Left renal cortex interstitium (tissue), 4 donors: Measurements from ENCODE around the gene COL4A2. TPM values are rescaled to one million over a fixed set of nuclear protein-coding genes. Genes with fewer than 3 reads are reported as not detected.

ENCODE experiments used
- DNase-seq, 4 donors: peaks; one replicate each; pipeline ENCODE4 v3.0.0-alpha.2; 2013; ENCODE audit warnings: low read depth in 4 of 4, low spot score in 2 of 4, missing footprints in 1 of 4
- polyA plus RNA-seq, 4 donors: library from polyadenylated mRNA; unstranded; fragments of 120-200 nt; gene quantifications; one replicate each; pipeline ENCODE4 v1.2.1, GENCODE V29; 2013; ENCODE audit not compliant: insufficient read length in 4 of 4

Gene COL4A2
- polyA plus RNA-seq, 4 donors: 413 to 571 (median 494) TPM

GRCh38 chr13:110562036-110562597 is 255.0 kb downstream of the COL4A2 start:
- no peak for DNase-seq

Other genes with a start within 250 kb of the COL4A2 start
- gene COL4A1, start 127 bp upstream of the COL4A2 start, polyA plus RNA-seq: 100 to 1,000 TPM; 518 to 626 (median 569) TPM